HepG2 (cell line): Measurements from ENCODE around the gene ACTL7B. TPM values are rescaled to one million over a fixed set of nuclear protein-coding genes. Genes with fewer than 3 reads are reported as not detected.

Source experiments
- ADNP ChIP-seq: sonication (generic); formaldehyde crosslinking; IDR thresholded peaks from 2 replicates; pipeline ENCODE4 v1.4.0; 2020; ENCODE audit warnings: missing genetic modification reagents
- DDIT3 ChIP-seq: sonication (generic); formaldehyde crosslinking; IDR thresholded peaks from 2 replicates; pipeline ENCODE4 v1.4.0; 2020; ENCODE audit warnings: mild to moderate bottlenecking, missing genetic modification reagents
- ESRRA ChIP-seq: sonication (generic); formaldehyde crosslinking; IDR thresholded peaks from 2 replicates; pipeline ENCODE4 v1.5.1; 2020; ENCODE audit warnings: mild to moderate bottlenecking, low read depth, missing genetic modification reagents
- FOSL1 ChIP-seq: sonication (generic); formaldehyde crosslinking; IDR thresholded peaks from 2 replicates; pipeline ENCODE4 v1.9.0; 2021; ENCODE audit warnings: missing genetic modification reagents, borderline replicate concordance
- FOXA3 ChIP-seq: IDR thresholded peaks from 2 replicates; pipeline ENCODE4 v1.6.1; 2016; ENCODE audit warnings: missing genetic modification reagents, missing compliant biosample characterization
- HCFC1 ChIP-seq: fragments of 150-350 bp; IDR thresholded peaks from 2 replicates; pipeline ENCODE4 v1.6.1; 2014; ENCODE audit warnings: low read depth, low read length
- SMYD3 ChIP-seq: sonication (generic); formaldehyde crosslinking; IDR thresholded peaks from 2 replicates; pipeline ENCODE4 v1.8.1; 2023; ENCODE audit warnings: mild to moderate bottlenecking, missing genetic modification reagents
- SP2 ChIP-seq: sonication (generic); formaldehyde crosslinking; IDR thresholded peaks from 2 replicates; pipeline ENCODE4 v1.5.1; 2020; ENCODE audit warnings: mild to moderate bottlenecking, missing genetic modification reagents
- TMF1 ChIP-seq: sonication (generic); formaldehyde crosslinking; IDR thresholded peaks from 2 replicates; pipeline ENCODE4 v1.8.1; 2022; ENCODE audit warnings: low read depth, missing genetic modification reagents
- U2AF1 ChIP-seq: fragments of 200-400 bp; formaldehyde crosslinking; optimal IDR thresholded peaks from 2 replicates; pipeline ENCODE3; 2017; ENCODE audit warnings: mild to moderate bottlenecking, low read depth, low read length
- YEATS4 ChIP-seq: sonication (generic); formaldehyde crosslinking; IDR thresholded peaks from 2 replicates; pipeline ENCODE4 v1.4.0; 2020; ENCODE audit warnings: missing genetic modification reagents, borderline replicate concordance
- ZFP1 ChIP-seq: IDR thresholded peaks from 2 replicates; pipeline ENCODE4 v1.6.1; 2016
- ZNF180 ChIP-seq: sonication (generic); formaldehyde crosslinking; IDR thresholded peaks from 2 replicates; pipeline ENCODE4 v1.4.0; 2020; ENCODE audit warnings: low read depth, missing genetic modification reagents, borderline replicate concordance
- ZNF251 ChIP-seq: sonication (generic); formaldehyde crosslinking; IDR thresholded peaks from 2 replicates; pipeline ENCODE4 v1.9.0; 2021; ENCODE audit warnings: mild to moderate bottlenecking, missing genetic modification reagents
- polyA plus RNA-seq, 8 experiments: library from polyadenylated mRNA; depleted of rRNA in 3 of 8; stranded (reverse) in 7 of 8; unstranded in 1 of 8; fragments of >200 nt; fragmentation: Illumina TruSeq in 4 of 8; extraction: Trizol in 4 of 8; gene quantifications; 2 replicates each; pipeline versions ENCODE4 v1.2.1 to v1.2.3, GENCODE V29; 2011 to 2016; ENCODE audit warnings: low read depth in 4 of 8, missing spikeins in 1 of 8, mixed read lengths in 1 of 8; ENCODE audit not compliant: insufficient read depth in 1 of 8
- total RNA-seq, 5 experiments: library from RNA; depleted of rRNA; stranded (reverse); fragments of >200 nt; fragmentation: Illumina TruSeq; extraction: Trizol; gene quantifications; 2 replicates each; pipeline ENCODE4 v1.2.3, GENCODE V29; 2016; ENCODE audit warnings: low read depth in 1 of 5
- TF ChIP-seq, protein P1 (sequence below): sonication (generic); formaldehyde crosslinking; IDR thresholded peaks from 2 replicates; pipeline ENCODE4 v1.5.0; 2020; ENCODE audit warnings: mild to moderate bottlenecking, missing genetic modification reagents, moderate library complexity
- TF ChIP-seq, protein P2 (sequence below): sonication (generic); formaldehyde crosslinking; IDR thresholded peaks from 2 replicates; pipeline ENCODE4 v1.9.0; 2021; ENCODE audit warnings: mild to moderate bottlenecking, missing genetic modification reagents
- TF ChIP-seq, protein P3 (sequence below): sonication (generic); formaldehyde crosslinking; IDR thresholded peaks from 2 replicates; pipeline ENCODE4 v1.8.1; 2023; ENCODE audit warnings: mild to moderate bottlenecking, inconsistent platforms, moderate library complexity, missing genetic modification reagents, borderline replicate concordance

ACTL7B gene
- total and polyA plus RNA-seq, 2 of the 13 experiments (the other 11 are each of a cell fraction or from before 2014, with no cell fraction given): 0.07 to 0.11 TPM

DNA sequence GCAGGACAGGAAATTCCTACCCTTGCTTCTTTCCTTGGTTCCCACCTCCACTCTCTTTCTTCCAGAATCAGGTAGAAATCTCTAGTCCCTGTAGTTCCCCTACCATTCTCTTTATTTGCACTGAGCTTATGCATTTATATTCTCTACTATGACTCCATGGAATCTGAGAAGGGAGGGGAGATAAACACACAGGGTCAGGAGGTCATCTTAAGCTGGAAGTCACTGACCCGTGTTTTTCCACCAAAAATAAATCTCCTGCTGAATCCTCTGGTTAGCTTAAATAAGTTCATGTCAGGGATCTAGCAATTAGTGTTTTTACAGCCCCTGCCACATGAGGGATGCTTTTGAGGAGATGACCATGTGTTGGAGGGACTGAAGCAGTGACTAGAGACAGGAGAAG is 3.7 kb downstream of the ACTL7B start (continued):
- TF ChIP-seq, protein P1, sequence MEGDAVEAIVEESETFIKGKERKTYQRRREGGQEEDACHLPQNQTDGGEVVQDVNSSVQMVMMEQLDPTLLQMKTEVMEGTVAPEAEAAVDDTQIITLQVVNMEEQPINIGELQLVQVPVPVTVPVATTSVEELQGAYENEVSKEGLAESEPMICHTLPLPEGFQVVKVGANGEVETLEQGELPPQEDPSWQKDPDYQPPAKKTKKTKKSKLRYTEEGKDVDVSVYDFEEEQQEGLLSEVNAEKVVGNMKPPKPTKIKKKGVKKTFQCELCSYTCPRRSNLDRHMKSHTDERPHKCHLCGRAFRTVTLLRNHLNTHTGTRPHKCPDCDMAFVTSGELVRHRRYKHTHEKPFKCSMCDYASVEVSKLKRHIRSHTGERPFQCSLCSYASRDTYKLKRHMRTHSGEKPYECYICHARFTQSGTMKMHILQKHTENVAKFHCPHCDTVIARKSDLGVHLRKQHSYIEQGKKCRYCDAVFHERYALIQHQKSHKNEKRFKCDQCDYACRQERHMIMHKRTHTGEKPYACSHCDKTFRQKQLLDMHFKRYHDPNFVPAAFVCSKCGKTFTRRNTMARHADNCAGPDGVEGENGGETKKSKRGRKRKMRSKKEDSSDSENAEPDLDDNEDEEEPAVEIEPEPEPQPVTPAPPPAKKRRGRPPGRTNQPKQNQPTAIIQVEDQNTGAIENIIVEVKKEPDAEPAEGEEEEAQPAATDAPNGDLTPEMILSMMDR (CRISPR knock-in tag): no peak
- TF ChIP-seq TMF1 (CRISPR knock-in tag): no peak
- TF ChIP-seq U2AF1: no peak
- TF ChIP-seq FOSL1 (CRISPR knock-in tag): no peak
- TF ChIP-seq ADNP (CRISPR knock-in tag): no peak
- no peak for TF ChIP-seq YEATS4 (CRISPR knock-in tag)
- no peak for TF ChIP-seq DDIT3
- no peak for TF ChIP-seq HCFC1
- TF ChIP-seq, protein P2, sequence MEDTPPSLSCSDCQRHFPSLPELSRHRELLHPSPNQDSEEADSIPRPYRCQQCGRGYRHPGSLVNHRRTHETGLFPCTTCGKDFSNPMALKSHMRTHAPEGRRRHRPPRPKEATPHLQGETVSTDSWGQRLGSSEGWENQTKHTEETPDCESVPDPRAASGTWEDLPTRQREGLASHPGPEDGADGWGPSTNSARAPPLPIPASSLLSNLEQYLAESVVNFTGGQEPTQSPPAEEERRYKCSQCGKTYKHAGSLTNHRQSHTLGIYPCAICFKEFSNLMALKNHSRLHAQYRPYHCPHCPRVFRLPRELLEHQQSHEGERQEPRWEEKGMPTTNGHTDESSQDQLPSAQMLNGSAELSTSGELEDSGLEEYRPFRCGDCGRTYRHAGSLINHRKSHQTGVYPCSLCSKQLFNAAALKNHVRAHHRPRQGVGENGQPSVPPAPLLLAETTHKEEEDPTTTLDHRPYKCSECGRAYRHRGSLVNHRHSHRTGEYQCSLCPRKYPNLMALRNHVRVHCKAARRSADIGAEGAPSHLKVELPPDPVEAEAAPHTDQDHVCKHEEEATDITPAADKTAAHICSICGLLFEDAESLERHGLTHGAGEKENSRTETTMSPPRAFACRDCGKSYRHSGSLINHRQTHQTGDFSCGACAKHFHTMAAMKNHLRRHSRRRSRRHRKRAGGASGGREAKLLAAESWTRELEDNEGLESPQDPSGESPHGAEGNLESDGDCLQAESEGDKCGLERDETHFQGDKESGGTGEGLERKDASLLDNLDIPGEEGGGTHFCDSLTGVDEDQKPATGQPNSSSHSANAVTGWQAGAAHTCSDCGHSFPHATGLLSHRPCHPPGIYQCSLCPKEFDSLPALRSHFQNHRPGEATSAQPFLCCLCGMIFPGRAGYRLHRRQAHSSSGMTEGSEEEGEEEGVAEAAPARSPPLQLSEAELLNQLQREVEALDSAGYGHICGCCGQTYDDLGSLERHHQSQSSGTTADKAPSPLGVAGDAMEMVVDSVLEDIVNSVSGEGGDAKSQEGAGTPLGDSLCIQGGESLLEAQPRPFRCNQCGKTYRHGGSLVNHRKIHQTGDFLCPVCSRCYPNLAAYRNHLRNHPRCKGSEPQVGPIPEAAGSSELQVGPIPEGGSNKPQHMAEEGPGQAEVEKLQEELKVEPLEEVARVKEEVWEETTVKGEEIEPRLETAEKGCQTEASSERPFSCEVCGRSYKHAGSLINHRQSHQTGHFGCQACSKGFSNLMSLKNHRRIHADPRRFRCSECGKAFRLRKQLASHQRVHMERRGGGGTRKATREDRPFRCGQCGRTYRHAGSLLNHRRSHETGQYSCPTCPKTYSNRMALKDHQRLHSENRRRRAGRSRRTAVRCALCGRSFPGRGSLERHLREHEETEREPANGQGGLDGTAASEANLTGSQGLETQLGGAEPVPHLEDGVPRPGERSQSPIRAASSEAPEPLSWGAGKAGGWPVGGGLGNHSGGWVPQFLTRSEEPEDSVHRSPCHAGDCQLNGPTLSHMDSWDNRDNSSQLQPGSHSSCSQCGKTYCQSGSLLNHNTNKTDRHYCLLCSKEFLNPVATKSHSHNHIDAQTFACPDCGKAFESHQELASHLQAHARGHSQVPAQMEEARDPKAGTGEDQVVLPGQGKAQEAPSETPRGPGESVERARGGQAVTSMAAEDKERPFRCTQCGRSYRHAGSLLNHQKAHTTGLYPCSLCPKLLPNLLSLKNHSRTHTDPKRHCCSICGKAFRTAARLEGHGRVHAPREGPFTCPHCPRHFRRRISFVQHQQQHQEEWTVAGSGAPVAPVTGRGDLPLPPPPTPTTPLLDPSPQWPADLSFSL (CRISPR knock-in tag): no peak
- TF ChIP-seq, protein P3, sequence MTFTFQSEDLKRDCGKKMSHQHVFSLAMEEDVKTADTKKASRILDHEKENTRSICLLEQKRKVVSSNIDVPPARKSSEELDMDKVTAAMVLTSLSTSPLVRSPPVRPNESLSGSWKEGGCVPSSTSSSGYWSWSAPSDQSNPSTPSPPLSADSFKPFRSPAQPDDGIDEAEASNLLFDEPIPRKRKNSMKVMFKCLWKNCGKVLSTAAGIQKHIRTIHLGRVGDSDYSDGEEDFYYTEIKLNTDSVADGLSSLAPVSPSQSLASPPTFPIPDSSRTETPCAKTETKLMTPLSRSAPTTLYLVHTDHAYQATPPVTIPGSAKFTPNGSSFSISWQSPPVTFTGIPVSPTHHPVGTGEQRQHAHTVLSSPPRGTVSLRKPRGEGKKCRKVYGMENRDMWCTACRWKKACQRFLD (CRISPR knock-in tag): no peak
- no peak for TF ChIP-seq ESRRA
- TF ChIP-seq FOXA3 (CRISPR knock-in tag): no peak
- TF ChIP-seq SP2 (CRISPR knock-in tag): no peak
- TF ChIP-seq ZNF251 (CRISPR knock-in tag): no peak
- no peak for TF ChIP-seq ZFP1 (CRISPR knock-in tag)
- TF ChIP-seq ZNF180: no peak
- TF ChIP-seq SMYD3 (CRISPR knock-in tag): no peak
